ENCODE measurements around the gene ARHGAP27. TPM values are rescaled to one million over a fixed set of nuclear protein-coding genes. Genes with fewer than 3 reads are reported as not detected.
"Not testable (repeated sequence)": the region's sequence is repeated elsewhere in the genome, so short reads cannot be mapped to it uniquely, and the experiment has no call there.

Gene ARHGAP27
- total and polyA plus RNA-seq, 12 donors: 15.2 to 65.8 (median 25.3) TPM

DNA sequence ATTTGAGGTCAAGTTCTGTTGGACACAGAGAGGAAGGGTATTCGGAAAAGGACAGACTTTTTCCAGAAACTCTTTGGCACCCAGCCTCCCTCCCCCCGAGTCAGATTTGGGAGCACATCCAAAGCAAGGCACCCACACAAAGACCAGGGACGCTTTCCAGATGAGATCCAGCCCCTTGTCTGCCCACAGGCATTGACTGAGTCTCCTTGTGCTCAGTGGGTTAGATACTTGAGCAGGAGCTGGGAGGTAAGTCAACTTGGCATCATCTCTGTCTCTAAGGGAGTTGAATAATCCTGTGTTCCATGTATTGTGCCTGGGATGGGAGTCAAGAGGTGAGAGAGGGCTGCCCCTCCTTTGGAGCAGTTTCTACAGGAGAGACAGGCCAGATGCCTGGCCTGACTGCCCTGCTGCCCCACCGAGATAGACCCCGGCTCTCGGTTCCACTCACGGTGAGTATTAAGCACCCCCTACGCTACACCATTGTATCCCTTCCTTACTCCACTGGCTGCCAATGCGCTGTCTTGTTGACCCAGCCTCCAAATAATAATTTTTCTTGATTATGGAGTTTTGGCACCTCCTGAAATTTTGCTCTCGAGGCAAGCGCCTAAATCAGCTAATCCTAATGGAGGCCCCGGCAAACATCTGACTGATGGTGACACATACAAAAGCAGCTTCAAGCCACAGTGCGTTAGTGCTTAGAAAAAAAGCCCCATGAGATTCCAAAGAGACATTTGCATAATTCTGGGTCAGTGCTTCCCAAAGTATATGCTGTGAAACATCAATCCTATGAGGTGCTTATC, 86.3 kb downstream of the ARHGAP27 start:
- intact Hi-C loops (cut with DNase I): no loop called here
- ATAC-seq (peak; percentile 23 to 66 (median 42)), DNase-seq (peak in 1 of 2 donors; percentile 43)
- Histone ChIP-seq H3K27ac (peak overlapping the region in 8 of 10 donors; percentile 49 to 80 (median 62)), H3K36me3 (no peaks in the 10 kb centered on the region), H3K4me1 (peaks cover 0 to 30% (median 10%) of the 10 kb centered on the region in 9 donors), H3K4me3 (peak overlapping the region in 1 of 10 donors; percentile 3), H3K9me3 (peaks cover 0 to 5% (median 0%) of the 10 kb centered on the region in 11 donors), H3K27me3 (no peaks in the 10 kb centered on the region)
- WGBS, 2 donors: 75 to 78% methylated on average over 13 of the region's 13 CpGs
- no peak for TF ChIP-seq CTCF (IDR thresholded peaks at IDR 0.05)

DNA sequence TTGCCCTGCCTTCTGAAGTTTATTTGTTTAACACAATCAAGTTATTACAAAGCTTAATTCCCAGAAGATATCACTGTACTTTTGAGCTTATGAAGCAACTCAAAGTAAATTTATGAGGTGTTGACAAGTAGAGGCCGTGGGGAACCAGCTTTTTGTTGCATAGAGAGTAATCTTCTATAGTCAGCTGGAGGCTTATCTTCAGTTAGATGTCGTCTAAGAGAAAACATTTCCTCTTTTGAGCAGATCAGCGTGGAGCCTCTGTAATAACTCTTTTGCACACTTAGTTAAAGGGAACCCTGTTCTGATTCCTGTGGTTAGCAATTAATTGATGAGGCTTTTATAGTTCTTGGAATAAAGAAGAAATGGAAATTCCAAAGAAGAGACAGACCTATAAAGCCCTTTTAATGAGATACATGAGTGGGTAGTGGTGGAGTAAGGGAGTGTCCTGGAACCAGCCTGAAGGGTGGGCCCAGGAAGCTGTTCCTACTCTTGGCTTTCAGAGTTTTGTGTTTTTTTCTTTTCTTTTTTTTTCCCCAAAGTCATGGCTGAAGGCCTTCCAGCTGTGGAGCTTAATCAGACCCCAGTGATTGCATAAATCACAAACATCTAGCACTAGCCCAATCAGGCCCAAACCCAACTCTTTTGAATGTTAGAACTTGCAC, 87.0 kb downstream of the ARHGAP27 start:
- no peaks in the 10 kb centered on the region for H3K27me3 ChIP-seq
- 42 to 44% methylated on average over 3 of the region's 3 CpGs for WGBS, 2 donors
- ATAC-seq (peak; percentile 62 to 80 (median 74)), DNase-seq (peak in 1 of 2 donors; percentile 35)
- TF ChIP-seq CTCF (IDR thresholded peaks at IDR 0.05): no peak
- H3K36me3 ChIP-seq: no peaks in the 10 kb centered on the region
- no peaks in the 10 kb centered on the region for H3K9me3 ChIP-seq
- H3K4me3 ChIP-seq: no peak overlapping the region
- H3K4me1 ChIP-seq: peaks cover 0 to 37% (median 17%) of the 10 kb centered on the region in 9 donors
- peak overlapping the region in 8 of 10 donors; percentile 55 to 80 (median 62) for H3K27ac ChIP-seq
- intact Hi-C loops (cut with DNase I): no loop called here

- ATAC-seq (peak in 4 of 8 donors; percentile 12 to 36 (median 24)), DNase-seq (no peak)
- TF ChIP-seq CTCF (IDR thresholded peaks at IDR 0.05): no peak
- Histone ChIP-seq H3K27me3 (no peaks in the 10 kb centered on the region), H3K4me1 (peaks cover 0 to 38% (median 17%) of the 10 kb centered on the region in 9 donors), H3K27ac (peak overlapping the region in 8 of 10 donors; percentile 17 to 80 (median 62)), H3K36me3 (no peaks in the 10 kb centered on the region), H3K4me3 (no peak overlapping the region), H3K9me3 (no peaks in the 10 kb centered on the region)
- intact Hi-C loops (cut with DNase I): no loop called here
- 74 to 77% methylated on average over 3 of the region's 3 CpGs for WGBS, 2 donors
Measured at GRCh38 chr17:45345246-45345553, 87.5 kb downstream of the ARHGAP27 start.

GRCh38 chr17:45343967-45344664, 88.6 kb downstream of the ARHGAP27 start:
- H3K9me3 ChIP-seq; H3K27me3 ChIP-seq; H3K36me3 ChIP-seq; ATAC-seq; DNase-seq; intact Hi-C loops (cut with DNase I); H3K4me3 ChIP-seq; H3K27ac ChIP-seq: not testable (repeated sequence)
- H3K4me1 ChIP-seq: peaks cover 0 to 40% (median 17%) of the 10 kb centered on the region in 9 donors
- WGBS, 2 donors: 91 to 96% methylated on average over 10 of the region's 10 CpGs

Other genes starting within 250 kb of the ARHGAP27 start
- 10 to 100 TPM in 5 of 10 donors, 1 to 10 TPM in 5; 6.3 to 28.7 (median 9.8) TPM for gene FMNL1, start 211.0 kb downstream of the ARHGAP27 start, total RNA-seq
- 10 to 100 TPM in 1 of 2 donors, 1 to 10 TPM in 1; 5.3 to 11.1 TPM for gene FMNL1, start 211.0 kb downstream of the ARHGAP27 start, polyA plus RNA-seq
- under 1 TPM in 2 of 10 donors, not detected in 8; 0.13 to 0.16 TPM for gene SPATA32, start 170.8 kb downstream of the ARHGAP27 start, total RNA-seq
- gene SPATA32, start 170.8 kb downstream of the ARHGAP27 start, polyA plus RNA-seq: not detected
- gene MAP3K14, start 115.8 kb downstream of the ARHGAP27 start, total RNA-seq: 10 to 100 TPM in 9 of 10 donors, 1 to 10 TPM in 1; 6.7 to 24.1 (median 12.6) TPM
- gene MAP3K14, start 115.8 kb downstream of the ARHGAP27 start, polyA plus RNA-seq: 10 to 100 TPM in 1 of 2 donors, 1 to 10 TPM in 1; 7.9 to 15.9 TPM
- 10 to 100 TPM; 22.5 to 46.9 (median 25.8) TPM for gene PLEKHM1, start 57.9 kb upstream of the ARHGAP27 start, total RNA-seq
- 10 to 100 TPM in 1 of 2 donors, 1 to 10 TPM in 1; 9.9 to 14.8 TPM for gene PLEKHM1, start 57.9 kb upstream of the ARHGAP27 start, polyA plus RNA-seq